ENCODE measurements around the gene ALDH3B2. TPM values are rescaled to one million over a fixed set of nuclear protein-coding genes. Genes with fewer than 3 reads are reported as not detected.

Gene ALDH3B2
- total RNA-seq, 4 donors from 2014 or later, result 62.6 to 181 (median 120) TPM

- no peak for TF ChIP-seq POLR2A (IDR thresholded peaks at IDR 0.05)
- no peak for TF ChIP-seq CTCF (IDR thresholded peaks at IDR 0.05)
- no peak overlapping the region for H3K27ac ChIP-seq
- 60 to 82% methylated on average over 3 to 4 of the region's 4 CpGs for WGBS, 2 donors
- H3K9me3 ChIP-seq, result no peaks in the 10 kb centered on the region
- no peaks in the 10 kb centered on the region for H3K36me3 ChIP-seq
- intact Hi-C loops (cut with DNase I), result no loop called here
- H3K27me3 ChIP-seq, result peaks cover 0 to 27% (median 0%) of the 10 kb centered on the region in 4 donors
- DNase-seq, result no peak
- H3K4me3 ChIP-seq, result no peak overlapping the region
- peaks cover 6 to 21% (median 9%) of the 10 kb centered on the region in 3 donors for H3K4me1 ChIP-seq
Observed at GRCh38 chr11:67635231-67635521, 39.2 kb downstream of the ALDH3B2 start.

GRCh38 chr11:67634366-67635230, 39.8 kb downstream of the ALDH3B2 start:
- no peak overlapping the region for H3K27ac ChIP-seq
- H3K27me3 ChIP-seq, result peaks cover 0 to 21% (median 0%) of the 10 kb centered on the region in 4 donors
- intact Hi-C loops (cut with DNase I), result no loop called here
- TF ChIP-seq POLR2A (IDR thresholded peaks at IDR 0.05) (no peak), CTCF (IDR thresholded peaks at IDR 0.05) (no peak)
- WGBS, 2 donors, result 79% methylated on average over 9 of the region's 20 CpGs; no CpG with 5 or more reads in 1 of the 2 donors
- DNase-seq, result no peak
- H3K4me3 ChIP-seq, result no peak overlapping the region
- no peaks in the 10 kb centered on the region for H3K36me3 ChIP-seq
- H3K9me3 ChIP-seq, result no peaks in the 10 kb centered on the region
- H3K4me1 ChIP-seq, result peaks cover 6 to 17% (median 9%) of the 10 kb centered on the region in 3 donors

- TF ChIP-seq CTCF (IDR thresholded peaks at IDR 0.05) (no peak), POLR2A (IDR thresholded peaks at IDR 0.05) (no peak)
- intact Hi-C loops (cut with DNase I), result no loop called here
- no peaks in the 10 kb centered on the region for H3K9me3 ChIP-seq
- H3K27me3 ChIP-seq, result peaks cover 0 to 14% (median 0%) of the 10 kb centered on the region in 4 donors
- peaks cover 9 to 25% (median 12%) of the 10 kb centered on the region in 3 donors for H3K4me1 ChIP-seq
- H3K4me3 ChIP-seq, result no peak overlapping the region
- no peak overlapping the region for H3K27ac ChIP-seq
- DNase-seq, result no peak
- 83 to 93% methylated on average over 3 to 4 of the region's 22 CpGs for WGBS, 2 donors
- H3K36me3 ChIP-seq, result no peaks in the 10 kb centered on the region
Observed at GRCh38 chr11:67633758-67634365, 40.6 kb downstream of the ALDH3B2 start.

GRCh38 chr11:67632982-67633755, 41.3 kb downstream of the ALDH3B2 start:
- Histone ChIP-seq H3K9me3 (no peaks in the 10 kb centered on the region), H3K4me1 (peaks cover 14 to 32% (median 18%) of the 10 kb centered on the region in 3 donors), H3K27ac (no peak overlapping the region), H3K27me3 (peaks cover 0 to 9% (median 0%) of the 10 kb centered on the region in 4 donors), H3K36me3 (no peaks in the 10 kb centered on the region), H3K4me3 (no peak overlapping the region)
- 87 to 88% methylated on average over 21 to 27 of the region's 30 CpGs for WGBS, 2 donors
- no peak for DNase-seq
- TF ChIP-seq CTCF (IDR thresholded peaks at IDR 0.05), result no peak
- no peak for TF ChIP-seq POLR2A (IDR thresholded peaks at IDR 0.05)
- intact Hi-C loops (cut with DNase I), result no loop called here
